ENCODE results near the gene NANS. TPM values are rescaled to one million over a fixed set of nuclear protein-coding genes. Genes with fewer than 3 reads are reported as not detected.

The NANS gene
- total RNA-seq, 2 donors from 2014 or later: 223 to 254 TPM

DNA sequence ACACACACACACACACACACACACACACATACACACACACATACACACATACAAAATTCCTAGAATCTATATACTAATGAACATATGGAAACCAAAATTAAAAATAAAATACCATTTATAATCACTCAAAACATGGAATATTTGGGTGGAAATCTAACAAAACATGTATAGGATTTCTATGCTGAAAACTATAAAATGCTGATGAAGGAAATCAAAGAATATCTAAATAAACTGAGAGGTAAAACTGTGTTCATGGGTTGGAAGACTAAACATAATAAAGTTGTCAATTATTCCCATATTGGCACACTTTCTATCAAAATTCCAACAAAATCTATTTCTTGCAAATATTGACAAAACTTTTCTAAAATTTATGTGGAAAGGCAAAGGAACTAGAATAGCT, 25.4 kb upstream of the NANS start:
- Histone ChIP-seq H3K9ac (ENCODE audit: low read depth in 2 of 2, low read length in 2 of 2) (no peak overlapping the region), H3K36me3 (no peaks in the 10 kb centered on the region), H3K4me3 (no peak overlapping the region), H3K4me1 (no peaks in the 10 kb centered on the region), H3K27ac (no peak overlapping the region), H3K27me3 (no peaks in the 10 kb centered on the region), H3K9me3 (no peaks in the 10 kb centered on the region)
- intact Hi-C loops (cut with DNase I): no loop called here
- no peak for DNase-seq
- TF ChIP-seq, protein P1, sequence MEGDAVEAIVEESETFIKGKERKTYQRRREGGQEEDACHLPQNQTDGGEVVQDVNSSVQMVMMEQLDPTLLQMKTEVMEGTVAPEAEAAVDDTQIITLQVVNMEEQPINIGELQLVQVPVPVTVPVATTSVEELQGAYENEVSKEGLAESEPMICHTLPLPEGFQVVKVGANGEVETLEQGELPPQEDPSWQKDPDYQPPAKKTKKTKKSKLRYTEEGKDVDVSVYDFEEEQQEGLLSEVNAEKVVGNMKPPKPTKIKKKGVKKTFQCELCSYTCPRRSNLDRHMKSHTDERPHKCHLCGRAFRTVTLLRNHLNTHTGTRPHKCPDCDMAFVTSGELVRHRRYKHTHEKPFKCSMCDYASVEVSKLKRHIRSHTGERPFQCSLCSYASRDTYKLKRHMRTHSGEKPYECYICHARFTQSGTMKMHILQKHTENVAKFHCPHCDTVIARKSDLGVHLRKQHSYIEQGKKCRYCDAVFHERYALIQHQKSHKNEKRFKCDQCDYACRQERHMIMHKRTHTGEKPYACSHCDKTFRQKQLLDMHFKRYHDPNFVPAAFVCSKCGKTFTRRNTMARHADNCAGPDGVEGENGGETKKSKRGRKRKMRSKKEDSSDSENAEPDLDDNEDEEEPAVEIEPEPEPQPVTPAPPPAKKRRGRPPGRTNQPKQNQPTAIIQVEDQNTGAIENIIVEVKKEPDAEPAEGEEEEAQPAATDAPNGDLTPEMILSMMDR (IDR thresholded peaks at IDR 0.05): no peak

DNA sequence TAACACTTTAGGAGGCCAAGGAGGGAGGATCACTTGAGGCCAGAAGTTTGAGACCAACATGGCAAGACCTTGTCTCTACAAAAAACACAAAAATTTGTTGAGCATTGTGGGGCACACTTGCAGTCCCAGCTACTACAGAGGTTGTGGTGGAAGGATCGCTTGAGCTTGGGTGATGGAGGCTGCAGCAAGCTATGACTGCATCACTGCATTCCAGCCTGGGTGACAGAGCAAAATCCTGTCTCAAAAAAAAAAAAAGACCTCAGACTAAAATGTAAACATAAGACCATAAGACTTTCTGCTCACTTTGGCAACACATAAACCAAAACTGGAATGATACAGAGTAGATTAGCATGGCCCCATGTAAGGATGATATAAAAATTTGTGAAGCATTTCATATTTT, 24.6 kb upstream of the NANS start:
- H3K9ac ChIP-seq (ENCODE audit: low read depth in 2 of 2, low read length in 2 of 2): no peak overlapping the region
- DNase-seq: no peak
- H3K9me3 ChIP-seq: no peaks in the 10 kb centered on the region
- no peaks in the 10 kb centered on the region for H3K27me3 ChIP-seq
- TF ChIP-seq, protein P1 (IDR thresholded peaks at IDR 0.05): no peak
- intact Hi-C loops (cut with DNase I): no loop called here
- no peak overlapping the region for H3K4me3 ChIP-seq
- no peak overlapping the region for H3K27ac ChIP-seq
- H3K36me3 ChIP-seq: no peaks in the 10 kb centered on the region
- no peaks in the 10 kb centered on the region for H3K4me1 ChIP-seq

DNA sequence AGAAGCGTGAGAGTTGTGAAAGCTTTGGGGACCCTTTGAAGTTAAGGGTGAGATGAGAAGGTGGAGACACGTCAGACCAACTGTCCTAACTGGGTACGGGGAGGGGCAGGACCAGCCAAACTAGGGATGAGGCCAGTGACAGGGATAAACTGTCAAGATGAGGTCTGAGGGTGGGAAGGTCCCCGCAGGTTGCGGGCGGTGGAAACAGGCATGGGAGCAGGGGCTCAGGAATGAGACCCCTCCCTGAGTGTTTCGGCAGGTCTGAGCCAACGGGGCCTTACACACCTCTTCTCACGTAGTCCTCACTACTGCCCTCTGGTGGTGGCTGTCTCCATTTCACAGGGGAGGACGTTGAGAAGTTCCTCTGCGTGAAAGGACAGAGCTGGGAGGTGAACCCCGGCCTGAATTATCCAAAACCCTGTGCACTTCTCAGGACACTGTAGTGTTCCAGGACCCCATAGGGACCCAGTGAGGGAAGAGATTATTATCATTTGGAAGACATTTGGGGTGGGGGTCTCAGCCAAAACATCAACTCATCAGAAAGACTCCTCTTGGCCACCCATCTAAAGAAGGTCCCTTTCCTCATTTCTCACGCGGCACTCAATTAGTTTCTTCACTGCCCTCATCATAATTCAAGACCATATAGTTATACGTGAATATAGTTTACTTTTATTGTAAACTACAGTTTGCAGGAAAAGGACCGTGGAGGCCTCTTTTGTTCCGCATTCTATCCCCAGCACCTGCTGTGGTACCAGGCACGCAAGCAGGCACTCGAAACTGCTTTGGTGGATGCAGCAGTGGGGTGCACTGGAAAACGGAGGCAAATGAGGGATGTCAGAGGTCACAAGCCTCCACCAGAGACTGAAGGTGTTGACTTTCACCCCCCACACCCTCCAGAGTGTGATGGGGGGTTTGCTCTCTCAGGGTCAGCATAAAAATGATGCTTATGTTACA, 21.7 kb upstream of the NANS start:
- Histone ChIP-seq H3K9ac (ENCODE audit: low read depth in 2 of 2, low read length in 2 of 2) (no peak overlapping the region), H3K27ac (no peak overlapping the region), H3K36me3 (no peaks in the 10 kb centered on the region), H3K4me3 (no peak overlapping the region), H3K27me3 (no peaks in the 10 kb centered on the region), H3K4me1 (no peaks in the 10 kb centered on the region), H3K9me3 (no peaks in the 10 kb centered on the region)
- DNase-seq: peak; percentile 92
- intact Hi-C loops (cut with DNase I): loop anchor here (5.0 kb wide), 1 partner anchor 108 kb away; no protein-coding TSS in a partner anchor
- TF ChIP-seq, protein P1 (IDR thresholded peaks at IDR 0.05): peak; percentile 82

DNA sequence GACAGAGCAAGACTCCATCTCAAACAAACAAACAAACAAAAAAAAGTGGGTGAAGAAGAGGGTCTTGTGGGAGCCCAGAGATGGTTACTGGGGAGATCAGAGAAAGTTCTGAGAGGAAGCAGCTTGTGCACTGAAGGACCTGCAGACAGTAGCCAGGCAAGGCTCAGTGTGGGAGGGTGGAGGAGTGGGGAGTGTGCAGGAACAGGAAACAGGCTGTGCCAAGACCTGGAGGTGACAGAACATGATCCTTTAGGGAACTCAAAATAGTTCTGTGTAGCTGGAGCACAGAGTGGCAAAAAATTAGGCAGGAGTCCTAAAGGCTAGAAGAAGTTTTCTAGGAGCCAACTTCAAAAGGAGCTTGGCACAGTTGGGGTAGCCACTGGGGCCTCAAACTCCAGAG, 19.2 kb upstream of the NANS start:
- Histone ChIP-seq H3K36me3 (no peaks in the 10 kb centered on the region), H3K9me3 (no peaks in the 10 kb centered on the region), H3K4me3 (no peak overlapping the region), H3K27ac (no peak overlapping the region), H3K4me1 (no peaks in the 10 kb centered on the region), H3K9ac (ENCODE audit: low read depth in 2 of 2, low read length in 2 of 2) (no peak overlapping the region), H3K27me3 (no peaks in the 10 kb centered on the region)
- TF ChIP-seq, protein P1 (IDR thresholded peaks at IDR 0.05): no peak
- intact Hi-C loops (cut with DNase I): loop anchor here (5.0 kb wide), 1 partner anchor 110 kb away; no protein-coding TSS in a partner anchor
- no peak for DNase-seq

DNA sequence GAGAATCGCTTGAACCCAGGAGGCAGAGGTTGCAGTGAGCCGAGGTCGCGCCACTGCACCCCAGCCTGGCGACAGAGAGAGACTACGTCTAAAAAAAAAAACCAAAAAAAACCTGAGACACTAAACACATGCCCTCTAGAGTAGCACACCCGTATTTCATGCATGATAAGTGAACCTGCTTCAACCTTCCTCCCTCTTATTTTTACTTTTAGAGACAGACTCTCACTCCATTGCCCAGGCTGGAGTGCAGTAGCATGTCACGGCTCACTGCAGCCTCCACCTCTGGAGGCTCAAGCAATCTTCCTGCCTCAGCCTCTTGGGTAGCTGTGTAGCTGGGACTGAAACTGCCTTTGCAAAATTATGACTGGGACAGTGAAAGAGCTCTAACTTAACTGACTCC, 17.6 kb upstream of the NANS start:
- no peak overlapping the region for H3K27ac ChIP-seq
- no peaks in the 10 kb centered on the region for H3K4me1 ChIP-seq
- H3K9ac ChIP-seq (ENCODE audit: low read depth in 2 of 2, low read length in 2 of 2): no peak overlapping the region
- TF ChIP-seq, protein P1 (IDR thresholded peaks at IDR 0.05): no peak
- H3K36me3 ChIP-seq: no peaks in the 10 kb centered on the region
- DNase-seq: no peak
- H3K4me3 ChIP-seq: no peak overlapping the region
- H3K9me3 ChIP-seq: no peaks in the 10 kb centered on the region
- H3K27me3 ChIP-seq: no peaks in the 10 kb centered on the region
- intact Hi-C loops (cut with DNase I): loop anchor here (5.0 kb wide), 1 partner anchor 112 kb away; no protein-coding TSS in a partner anchor

Data from colonic mucosa (tissue), 4 donors.